Esophagus muscularis mucosa (tissue), 4 donors: ENCODE measurements around the gene MKRN2OS.

ENCODE experiments used
- EP300 ChIP-seq: sonication (generic); formaldehyde crosslinking; IDR thresholded peaks from one replicate; pipeline ENCODE4 v1.6.1; 2017; ENCODE audit warnings: antibody characterized with exemption
- POLR2AphosphoS5 ChIP-seq, 2 donors: sonication (generic); formaldehyde crosslinking; IDR thresholded peaks; one replicate each; pipeline ENCODE4 v1.6.1; 2017; ENCODE audit warnings: antibody characterized with exemption in 2 of 2
- TF ChIP-seq, protein P1 (sequence below), 3 experiments: fragments of 200-600 bp in 2 of 3; fragments of 450-650 bp in 1 of 3; sonication (generic) in 2 of 3; IDR thresholded peaks; one replicate each; pipeline ENCODE4 v1.5.1; 2017 to 2019; ENCODE audit warnings: antibody characterized with exemption in 3 of 3, mild to moderate bottlenecking in 2 of 3, moderate library complexity in 1 of 3

DNA sequence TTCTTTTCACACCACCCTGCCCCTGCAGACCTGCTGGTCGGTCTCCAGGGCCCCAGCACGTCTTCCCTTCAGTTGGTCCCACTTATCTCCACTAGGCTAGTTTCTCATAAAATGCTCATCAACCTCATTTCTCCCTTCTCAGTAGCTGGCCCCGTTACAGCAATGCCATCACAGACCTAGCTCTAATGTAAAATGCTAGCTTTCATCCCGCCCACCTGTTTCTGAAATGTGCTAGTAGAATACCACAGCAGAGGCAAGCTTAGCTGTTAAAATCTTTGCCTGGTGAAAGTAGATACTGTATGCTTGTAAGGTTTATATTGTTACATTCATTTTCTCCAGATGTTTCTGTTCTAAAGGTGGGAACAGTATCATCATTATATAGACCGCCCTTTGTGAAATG is 13.1 kb downstream of the MKRN2OS start:
- TF ChIP-seq EP300 (no peak), POLR2AphosphoS5 (IDR thresholded peaks at IDR 0.05) (no peak)
- TF ChIP-seq, protein P1, sequence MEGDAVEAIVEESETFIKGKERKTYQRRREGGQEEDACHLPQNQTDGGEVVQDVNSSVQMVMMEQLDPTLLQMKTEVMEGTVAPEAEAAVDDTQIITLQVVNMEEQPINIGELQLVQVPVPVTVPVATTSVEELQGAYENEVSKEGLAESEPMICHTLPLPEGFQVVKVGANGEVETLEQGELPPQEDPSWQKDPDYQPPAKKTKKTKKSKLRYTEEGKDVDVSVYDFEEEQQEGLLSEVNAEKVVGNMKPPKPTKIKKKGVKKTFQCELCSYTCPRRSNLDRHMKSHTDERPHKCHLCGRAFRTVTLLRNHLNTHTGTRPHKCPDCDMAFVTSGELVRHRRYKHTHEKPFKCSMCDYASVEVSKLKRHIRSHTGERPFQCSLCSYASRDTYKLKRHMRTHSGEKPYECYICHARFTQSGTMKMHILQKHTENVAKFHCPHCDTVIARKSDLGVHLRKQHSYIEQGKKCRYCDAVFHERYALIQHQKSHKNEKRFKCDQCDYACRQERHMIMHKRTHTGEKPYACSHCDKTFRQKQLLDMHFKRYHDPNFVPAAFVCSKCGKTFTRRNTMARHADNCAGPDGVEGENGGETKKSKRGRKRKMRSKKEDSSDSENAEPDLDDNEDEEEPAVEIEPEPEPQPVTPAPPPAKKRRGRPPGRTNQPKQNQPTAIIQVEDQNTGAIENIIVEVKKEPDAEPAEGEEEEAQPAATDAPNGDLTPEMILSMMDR (IDR thresholded peaks at IDR 0.05), result no peak
